IPS-11a (cell line): Measurements from ENCODE around the gene MAST4.

ENCODE experiments used
- H3K4me3 ChIP-seq: one replicate; pipeline ENCODE4 v1.5.1; 2013; ENCODE audit warnings: low read depth, low read length, control low read depth

Gene MAST4

GRCh38 chr5:66830636-66831035 is 234.4 kb downstream of the MAST4 start:
- H3K4me3 ChIP-seq = no peak overlapping the region

- no peak overlapping the region for H3K4me3 ChIP-seq
Measured at GRCh38 chr5:66839636-66840185, 243.5 kb downstream of the MAST4 start.

- H3K4me3 ChIP-seq = no peak overlapping the region
Measured at GRCh38 chr5:66840511-66841013, 244.4 kb downstream of the MAST4 start.

GRCh38 chr5:66841264-66841663 is 245.1 kb downstream of the MAST4 start:
- H3K4me3 ChIP-seq = no peak overlapping the region

GRCh38 chr5:66842540-66842939 is 246.3 kb downstream of the MAST4 start:
- H3K4me3 ChIP-seq = no peak overlapping the region

GRCh38 chr5:66843065-66843464 is 246.9 kb downstream of the MAST4 start:
- no peak overlapping the region for H3K4me3 ChIP-seq

- no peak overlapping the region for H3K4me3 ChIP-seq
Measured at GRCh38 chr5:66848749-66849641, 252.8 kb downstream of the MAST4 start.

- no peak overlapping the region for H3K4me3 ChIP-seq
Measured at GRCh38 chr5:66849803-66850202, 253.6 kb downstream of the MAST4 start.

- H3K4me3 ChIP-seq = no peak overlapping the region
Measured at GRCh38 chr5:66850354-66851075, 254.3 kb downstream of the MAST4 start.

GRCh38 chr5:66851306-66851705 is 255.1 kb downstream of the MAST4 start:
- H3K4me3 ChIP-seq = no peak overlapping the region

- no peak overlapping the region for H3K4me3 ChIP-seq
Measured at GRCh38 chr5:66854416-66854815, 258.2 kb downstream of the MAST4 start.

GRCh38 chr5:66856041-66856805 is 260.0 kb downstream of the MAST4 start:
- no peak overlapping the region for H3K4me3 ChIP-seq

GRCh38 chr5:66859526-66859925 is 263.3 kb downstream of the MAST4 start:
- no peak overlapping the region for H3K4me3 ChIP-seq

GRCh38 chr5:66860199-66860975 is 264.2 kb downstream of the MAST4 start:
- no peak overlapping the region for H3K4me3 ChIP-seq

- H3K4me3 ChIP-seq = no peak overlapping the region
Measured at GRCh38 chr5:66861402-66861801, 265.2 kb downstream of the MAST4 start.

GRCh38 chr5:66862020-66862419 is 265.8 kb downstream of the MAST4 start:
- no peak overlapping the region for H3K4me3 ChIP-seq

- H3K4me3 ChIP-seq = no peak overlapping the region
Measured at GRCh38 chr5:66863243-66864170, 267.3 kb downstream of the MAST4 start.

GRCh38 chr5:66864240-66864884 is 268.2 kb downstream of the MAST4 start:
- no peak overlapping the region for H3K4me3 ChIP-seq
